Hepatocyte (in vitro differentiated cells): ENCODE data around the gene ZNF503. TPM values are rescaled to one million over a fixed set of nuclear protein-coding genes. Genes with fewer than 3 reads are reported as not detected.

Experiments
- DNase-seq: peaks from one replicate; pipeline ENCODE4 v3.0.0-alpha.2; 2016; ENCODE audit warnings: low spot score
- H2AFZ ChIP-seq: fragments of 200-600 bp; sonication (generic); 2 replicates; pipeline ENCODE4 v1.6.0; 2016; ENCODE audit warnings: antibody characterized with exemption, mild to moderate bottlenecking
- H3K27ac ChIP-seq: fragments of 200-600 bp; sonication (generic); 2 replicates; pipeline ENCODE4 v1.5.1; 2016; ENCODE audit warnings: mild to moderate bottlenecking
- H3K27me3 ChIP-seq: fragments of 200-600 bp; sonication (generic); 2 replicates; pipeline ENCODE4 v1.6.1; 2016
- H3K36me3 ChIP-seq: fragments of 200-600 bp; sonication (generic); replicated peaks from 2 replicates; pipeline ENCODE4 v1.5.1; 2016; ENCODE audit warnings: low read depth; ENCODE audit not compliant: insufficient read depth
- H3K4me1 ChIP-seq: fragments of 200-600 bp; sonication (generic); 2 replicates; pipeline ENCODE4 v1.5.1; 2016; ENCODE audit warnings: mild to moderate bottlenecking, moderate library complexity; ENCODE audit not compliant: insufficient read depth
- H3K4me2 ChIP-seq: fragments of 200-600 bp; sonication (generic); 2 replicates; pipeline ENCODE4 v1.6.0; 2016
- H3K4me3 ChIP-seq: fragments of 200-600 bp; sonication (generic); 2 replicates; pipeline ENCODE4 v1.5.1; 2016; ENCODE audit warnings: mild to moderate bottlenecking
- H3K79me2 ChIP-seq: fragments of 200-600 bp; sonication (generic); 2 replicates; pipeline ENCODE4 v1.6.0; 2017; ENCODE audit warnings: mild to moderate bottlenecking
- H3K9me2 ChIP-seq: fragments of 200-600 bp; sonication (generic); replicated peaks from 2 replicates; pipeline ENCODE4 v1.6.0; 2017; ENCODE audit warnings: mild to moderate bottlenecking; ENCODE audit not compliant: insufficient read depth
- H3K9me3 ChIP-seq: fragments of 200-600 bp; sonication (generic); 2 replicates; pipeline ENCODE4 v1.5.1; 2016; ENCODE audit warnings: low read depth, mild to moderate bottlenecking
- H4K20me1 ChIP-seq: fragments of 200-600 bp; sonication (generic); 2 replicates; pipeline ENCODE4 v1.6.0; 2016; ENCODE audit warnings: mild to moderate bottlenecking; ENCODE audit not compliant: insufficient read depth, poor library complexity, severe bottlenecking
- EZH2 ChIP-seq: fragments of 200-600 bp; sonication (generic); IDR thresholded peaks from 2 replicates; pipeline ENCODE4 v1.6.1; 2016; ENCODE audit warnings: antibody characterized with exemption, mild to moderate bottlenecking, borderline replicate concordance
- EZH2phosphoT487 ChIP-seq: fragments of 200-600 bp; sonication (generic); IDR thresholded peaks from one replicate; pipeline ENCODE4 v1.6.1; 2018; ENCODE audit warnings: antibody characterized with exemption, mild to moderate bottlenecking, low read depth, moderate library complexity; ENCODE audit not compliant: unreplicated experiment, severe bottlenecking
- WGBS: methylation state at CpG from one replicate; pipeline ENCODE4 v1.1.6; 2016; ENCODE audit warnings: low lambda C conversion rate; ENCODE audit errors: missing lambda C conversion rate; 5-methylcytosine and 5-hydroxymethylcytosine counted together
- polyA plus RNA-seq: library from polyadenylated mRNA; unstranded; fragments of >200 nt; fragmentation: Nextera tagmentation; extraction: Ambion mirVana; gene quantifications from 2 replicates; pipeline ENCODE4 v1.2.1, GENCODE V29; 2016
- total RNA-seq: library from RNA; depleted of rRNA; stranded (reverse); fragments of >200 nt; gene quantifications from 2 replicates; pipeline ENCODE4 v1.2.3, GENCODE V29; 2014
- TF ChIP-seq, protein P1 (sequence below): fragments of 200-600 bp; sonication (generic); IDR thresholded peaks from 2 replicates; pipeline ENCODE4 v1.5.1; 2016; ENCODE audit warnings: antibody characterized with exemption, mild to moderate bottlenecking; ENCODE audit not compliant: poor library complexity

ZNF503 gene, protein sequence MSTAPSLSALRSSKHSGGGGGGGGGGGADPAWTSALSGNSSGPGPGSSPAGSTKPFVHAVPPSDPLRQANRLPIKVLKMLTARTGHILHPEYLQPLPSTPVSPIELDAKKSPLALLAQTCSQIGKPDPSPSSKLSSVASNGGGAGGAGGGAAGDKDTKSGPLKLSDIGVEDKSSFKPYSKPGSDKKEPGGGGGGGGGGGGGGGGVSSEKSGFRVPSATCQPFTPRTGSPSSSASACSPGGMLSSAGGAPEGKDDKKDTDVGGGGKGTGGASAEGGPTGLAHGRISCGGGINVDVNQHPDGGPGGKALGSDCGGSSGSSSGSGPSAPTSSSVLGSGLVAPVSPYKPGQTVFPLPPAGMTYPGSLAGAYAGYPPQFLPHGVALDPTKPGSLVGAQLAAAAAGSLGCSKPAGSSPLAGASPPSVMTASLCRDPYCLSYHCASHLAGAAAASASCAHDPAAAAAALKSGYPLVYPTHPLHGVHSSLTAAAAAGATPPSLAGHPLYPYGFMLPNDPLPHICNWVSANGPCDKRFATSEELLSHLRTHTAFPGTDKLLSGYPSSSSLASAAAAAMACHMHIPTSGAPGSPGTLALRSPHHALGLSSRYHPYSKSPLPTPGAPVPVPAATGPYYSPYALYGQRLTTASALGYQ
- total RNA-seq: 17.6 and 19.6 TPM in 2 replicates
- polyA plus RNA-seq: 11.5 and 14.1 TPM in 2 replicates

- peak within 1 kb of the TSS; percentile 85 for H2AFZ ChIP-seq
- H3K4me3 ChIP-seq: peak within 1 kb of the TSS; percentile 68
- H4K20me1 ChIP-seq: peaks cover 30% of the 10 kb centered on the region
- H3K79me2 ChIP-seq: peaks cover 73% of the 10 kb centered on the region
- H3K4me1 ChIP-seq: peaks cover 6% of the 10 kb centered on the region
- H3K9me3 ChIP-seq: no peaks in the 10 kb centered on the region
- peak; percentile 98 for DNase-seq
- no peaks in the 10 kb centered on the region for H3K9me2 ChIP-seq
- peak within 1 kb of the TSS; percentile 96 for H3K27ac ChIP-seq
- WGBS: 3% methylated on average over 79 of the region's 88 CpGs
- TF ChIP-seq EZH2phosphoT487 (no peak), EZH2 (no peak)
- TF ChIP-seq, protein P1, sequence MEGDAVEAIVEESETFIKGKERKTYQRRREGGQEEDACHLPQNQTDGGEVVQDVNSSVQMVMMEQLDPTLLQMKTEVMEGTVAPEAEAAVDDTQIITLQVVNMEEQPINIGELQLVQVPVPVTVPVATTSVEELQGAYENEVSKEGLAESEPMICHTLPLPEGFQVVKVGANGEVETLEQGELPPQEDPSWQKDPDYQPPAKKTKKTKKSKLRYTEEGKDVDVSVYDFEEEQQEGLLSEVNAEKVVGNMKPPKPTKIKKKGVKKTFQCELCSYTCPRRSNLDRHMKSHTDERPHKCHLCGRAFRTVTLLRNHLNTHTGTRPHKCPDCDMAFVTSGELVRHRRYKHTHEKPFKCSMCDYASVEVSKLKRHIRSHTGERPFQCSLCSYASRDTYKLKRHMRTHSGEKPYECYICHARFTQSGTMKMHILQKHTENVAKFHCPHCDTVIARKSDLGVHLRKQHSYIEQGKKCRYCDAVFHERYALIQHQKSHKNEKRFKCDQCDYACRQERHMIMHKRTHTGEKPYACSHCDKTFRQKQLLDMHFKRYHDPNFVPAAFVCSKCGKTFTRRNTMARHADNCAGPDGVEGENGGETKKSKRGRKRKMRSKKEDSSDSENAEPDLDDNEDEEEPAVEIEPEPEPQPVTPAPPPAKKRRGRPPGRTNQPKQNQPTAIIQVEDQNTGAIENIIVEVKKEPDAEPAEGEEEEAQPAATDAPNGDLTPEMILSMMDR: peak; percentile 1
- no peaks in the 10 kb centered on the region for H3K27me3 ChIP-seq
- H3K36me3 ChIP-seq: no peaks in the 10 kb centered on the region
- H3K4me2 ChIP-seq: peak within 1 kb of the TSS; percentile 97
Measured at GRCh38 chr10:75401569-75402485, at the start of gene ZNF503. Gene ZNF503, minus strand, starts transcription at chr10:75401764. Its CDS starts 345 bp downstream, at chr10:75401419.

DNA sequence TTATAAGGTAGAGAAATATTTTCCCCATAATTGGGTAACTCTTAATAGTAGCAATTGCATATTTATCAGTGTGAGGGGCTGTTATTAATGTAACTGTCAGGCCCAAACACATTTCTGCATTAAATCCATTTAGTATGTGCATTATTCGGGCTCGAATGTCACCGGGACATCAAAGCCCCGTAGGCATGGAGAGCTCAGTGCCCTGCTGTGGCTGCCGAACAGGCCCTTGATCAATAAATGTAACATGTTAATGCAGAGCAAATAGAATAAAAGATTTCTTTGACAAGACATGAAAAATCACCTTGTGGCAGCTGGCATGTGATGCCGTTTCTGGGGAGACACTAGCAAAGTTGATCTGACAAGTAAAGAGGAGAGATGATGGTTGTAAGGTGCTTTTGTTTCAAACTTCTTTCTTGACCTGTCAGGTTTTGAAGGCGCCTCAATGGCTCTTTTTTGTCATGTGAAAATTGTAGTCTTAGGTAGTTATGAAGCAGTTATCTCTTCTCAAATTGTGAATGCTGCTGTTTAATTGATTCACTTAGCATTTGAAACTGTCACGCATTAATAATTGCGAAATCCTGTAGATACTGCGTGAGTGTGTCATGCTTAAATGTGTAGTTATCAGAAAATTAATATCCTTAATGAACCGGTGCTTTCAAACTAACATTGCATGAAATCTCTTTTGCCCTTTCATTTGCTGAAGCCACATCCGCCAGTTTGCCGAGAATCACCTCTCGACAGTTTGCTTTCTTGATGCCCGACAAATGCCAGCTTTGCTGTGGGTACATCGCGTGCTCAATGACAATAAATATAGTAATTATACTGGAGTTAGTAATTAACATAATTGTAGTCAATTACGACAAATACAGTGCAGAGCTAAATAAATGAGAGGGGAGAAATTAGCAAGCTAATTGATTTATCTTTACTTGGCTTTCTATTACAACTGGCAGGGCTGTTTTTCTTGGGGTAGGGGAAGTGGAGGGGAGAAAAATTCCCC is 49.4 kb upstream of the ZNF503 start:
- Histone ChIP-seq H3K4me1 (peaks cover 12% of the 10 kb centered on the region), H3K4me2 (no peak overlapping the region), H3K4me3 (no peak overlapping the region), H4K20me1 (no peaks in the 10 kb centered on the region), H3K36me3 (no peaks in the 10 kb centered on the region), H3K27me3 (no peaks in the 10 kb centered on the region), H2AFZ (no peak overlapping the region), H3K9me3 (no peaks in the 10 kb centered on the region), H3K79me2 (no peaks in the 10 kb centered on the region), H3K27ac (no peak overlapping the region), H3K9me2 (no peaks in the 10 kb centered on the region)
- 74% methylated on average over 18 of the region's 18 CpGs for WGBS
- DNase-seq: no peak
- TF ChIP-seq EZH2phosphoT487: no peak
- TF ChIP-seq, protein P1: no peak

- Histone ChIP-seq H3K4me2 (no peak overlapping the region), H3K9me2 (no peaks in the 10 kb centered on the region), H3K9me3 (no peaks in the 10 kb centered on the region), H3K36me3 (no peaks in the 10 kb centered on the region), H3K27me3 (no peaks in the 10 kb centered on the region), H2AFZ (no peak overlapping the region), H3K4me1 (peaks cover 12% of the 10 kb centered on the region), H3K4me3 (no peak overlapping the region), H4K20me1 (no peaks in the 10 kb centered on the region), H3K79me2 (no peaks in the 10 kb centered on the region), H3K27ac (no peak overlapping the region)
- 66% methylated on average over 4 of the region's 4 CpGs for WGBS
- TF ChIP-seq EZH2 (no peak), EZH2phosphoT487 (no peak)
- TF ChIP-seq, protein P1: no peak
- DNase-seq: no peak
Measured at GRCh38 chr10:75450075-75450445, 48.5 kb upstream of the ZNF503 start.
